HG03196 (cell line): Measurements from ENCODE around the gene BHLHE41.

Experiments
- ATAC-seq: cut with Tn5 transposase; IDR thresholded peaks from one replicate; pipeline ENCODE4 v1.9.1; 2021; ENCODE audit not compliant: unreplicated experiment

Gene BHLHE41

GRCh38 chr12:26090836-26091510 lies 33.9 kb downstream of the BHLHE41 start:
- ATAC-seq, result no peak

- ATAC-seq, result peak; percentile 90
Observed at GRCh38 chr12:26088998-26089397, 35.8 kb downstream of the BHLHE41 start.

- ATAC-seq, result no peak
Observed at GRCh38 chr12:26086936-26087335, 37.9 kb downstream of the BHLHE41 start.

GRCh38 chr12:26080911-26081310 lies 43.9 kb downstream of the BHLHE41 start:
- no peak for ATAC-seq

- ATAC-seq, result no peak
Observed at GRCh38 chr12:26077915-26078702, 46.7 kb downstream of the BHLHE41 start.
